ENCODE data around the gene SVEP1.

Gene SVEP1

DNA sequence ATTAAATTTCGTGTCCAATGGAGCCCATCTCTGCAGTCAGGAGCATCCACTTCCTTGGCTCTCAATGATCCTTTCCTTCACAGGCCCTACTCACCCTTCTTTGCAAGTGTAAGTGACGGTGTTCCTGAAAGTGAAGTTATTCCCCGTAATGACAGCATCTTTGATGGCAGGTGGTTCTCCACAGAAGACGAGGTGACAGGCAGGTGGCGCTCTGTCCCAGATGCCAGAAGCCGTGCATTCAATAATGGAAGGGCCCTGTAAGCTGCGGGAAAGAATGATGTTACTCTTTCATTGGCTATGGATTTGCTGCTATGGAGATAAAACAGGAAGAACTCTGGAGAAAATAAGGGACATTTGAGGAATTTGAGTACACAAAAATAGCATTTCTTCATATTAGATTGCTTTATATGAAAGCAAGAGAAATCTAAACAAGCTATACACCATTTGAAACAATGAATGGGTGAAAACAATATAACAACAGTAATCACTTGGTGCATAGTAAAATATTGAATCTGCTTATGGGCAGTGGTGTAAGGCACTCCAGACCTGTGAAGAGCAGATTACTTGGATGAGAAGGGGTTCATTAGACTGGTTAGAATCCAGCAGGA is 151.9 kb downstream of the SVEP1 start:
- H3K4me3 ChIP-seq (replicated peaks in 1 of 2; ENCODE audit: low read depth in 2 of 2, low read length in 2 of 2): no peak overlapping the region
- peak; percentile 46 to 63 for DNase-seq (ENCODE audit: low read depth in 2 of 2)
- TF ChIP-seq, protein P1, sequence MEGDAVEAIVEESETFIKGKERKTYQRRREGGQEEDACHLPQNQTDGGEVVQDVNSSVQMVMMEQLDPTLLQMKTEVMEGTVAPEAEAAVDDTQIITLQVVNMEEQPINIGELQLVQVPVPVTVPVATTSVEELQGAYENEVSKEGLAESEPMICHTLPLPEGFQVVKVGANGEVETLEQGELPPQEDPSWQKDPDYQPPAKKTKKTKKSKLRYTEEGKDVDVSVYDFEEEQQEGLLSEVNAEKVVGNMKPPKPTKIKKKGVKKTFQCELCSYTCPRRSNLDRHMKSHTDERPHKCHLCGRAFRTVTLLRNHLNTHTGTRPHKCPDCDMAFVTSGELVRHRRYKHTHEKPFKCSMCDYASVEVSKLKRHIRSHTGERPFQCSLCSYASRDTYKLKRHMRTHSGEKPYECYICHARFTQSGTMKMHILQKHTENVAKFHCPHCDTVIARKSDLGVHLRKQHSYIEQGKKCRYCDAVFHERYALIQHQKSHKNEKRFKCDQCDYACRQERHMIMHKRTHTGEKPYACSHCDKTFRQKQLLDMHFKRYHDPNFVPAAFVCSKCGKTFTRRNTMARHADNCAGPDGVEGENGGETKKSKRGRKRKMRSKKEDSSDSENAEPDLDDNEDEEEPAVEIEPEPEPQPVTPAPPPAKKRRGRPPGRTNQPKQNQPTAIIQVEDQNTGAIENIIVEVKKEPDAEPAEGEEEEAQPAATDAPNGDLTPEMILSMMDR (IDR thresholded peaks at IDR 0.05; ENCODE audit: low read depth, low read length): peak; percentile 58

DNA sequence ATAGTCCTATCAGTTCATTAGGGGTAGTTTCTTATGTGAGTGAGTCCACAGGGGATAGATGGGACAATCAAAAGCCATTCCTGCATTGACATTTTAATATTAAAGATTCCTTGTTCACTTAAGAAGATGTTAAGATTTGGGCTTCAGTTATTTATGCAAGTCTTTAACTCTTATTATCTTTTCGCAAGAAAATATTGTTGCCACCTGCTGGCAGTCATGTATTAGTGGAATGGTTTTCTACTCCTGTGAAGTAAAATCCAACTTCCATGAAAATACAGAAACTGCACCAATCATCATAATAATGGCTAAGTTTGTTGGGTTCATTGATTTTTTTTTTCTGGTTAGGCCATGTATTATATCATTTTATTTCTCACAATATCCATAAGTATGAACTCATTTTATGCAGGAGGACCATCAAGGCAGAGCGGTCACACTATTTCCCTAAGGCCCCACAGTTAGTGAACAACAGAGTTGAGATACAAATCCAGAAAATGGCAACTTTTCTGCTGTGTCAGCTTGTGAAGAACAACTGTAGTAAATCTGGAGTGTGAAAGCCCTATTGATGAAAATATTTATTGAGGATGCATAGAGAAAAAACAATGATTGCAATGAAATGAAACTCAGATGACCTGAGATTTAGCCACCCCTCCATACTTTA is 153.4 kb downstream of the SVEP1 start:
- peak; percentile 35 to 55 for DNase-seq (ENCODE audit: low read depth in 2 of 2)
- TF ChIP-seq, protein P1 (IDR thresholded peaks at IDR 0.05; ENCODE audit: low read depth, low read length): no peak
- H3K4me3 ChIP-seq (replicated peaks in 1 of 2; ENCODE audit: low read depth in 2 of 2, low read length in 2 of 2): no peak overlapping the region

DNA sequence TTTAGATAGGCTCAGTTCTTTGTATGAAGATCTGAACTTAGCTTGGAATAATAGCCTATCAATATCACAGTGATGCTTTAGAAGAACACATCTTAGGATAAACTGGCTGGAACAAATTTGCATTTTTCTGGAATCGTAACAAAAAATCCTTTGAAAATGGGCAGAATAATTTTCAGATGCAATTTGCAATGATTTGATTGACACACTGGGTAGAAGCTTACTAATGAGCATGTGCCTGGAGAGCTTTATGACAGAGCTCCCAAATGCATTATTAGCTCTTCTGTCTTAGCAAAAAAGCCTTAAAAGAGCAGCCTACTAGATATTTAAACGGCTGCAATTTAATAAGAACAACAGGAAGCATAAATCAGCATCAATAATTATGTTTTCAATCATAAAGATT is 165.1 kb downstream of the SVEP1 start:
- TF ChIP-seq, protein P1 (IDR thresholded peaks at IDR 0.05; ENCODE audit: low read depth, low read length): no peak
- H3K4me3 ChIP-seq (replicated peaks in 1 of 2; ENCODE audit: low read depth in 2 of 2, low read length in 2 of 2): no peak overlapping the region

DNA sequence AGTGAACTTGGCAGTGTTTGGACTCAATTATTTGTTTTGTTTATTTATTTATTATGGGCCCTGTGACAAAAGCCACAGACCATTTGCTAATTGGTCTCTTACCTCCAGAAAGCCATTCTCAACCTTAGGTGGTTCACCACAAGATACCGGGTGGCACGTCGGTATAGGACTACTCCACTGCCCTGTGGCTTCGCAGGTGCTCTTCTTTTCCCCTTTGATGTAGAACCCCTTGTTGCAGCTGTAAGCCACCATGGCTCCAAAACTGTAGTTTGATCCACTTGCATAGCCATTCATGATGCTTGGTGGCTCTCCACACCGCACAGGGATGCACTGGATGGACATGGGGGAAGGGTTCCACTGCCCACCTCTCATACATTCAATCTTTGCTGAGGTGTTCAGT is 168.6 kb downstream of the SVEP1 start:
- TF ChIP-seq, protein P1 (IDR thresholded peaks at IDR 0.05; ENCODE audit: low read depth, low read length): no peak
- no peak overlapping the region for H3K4me3 ChIP-seq (replicated peaks in 1 of 2; ENCODE audit: low read depth in 2 of 2, low read length in 2 of 2)
- DNase-seq (ENCODE audit: low read depth in 2 of 2): no peak

More for the DNA sequence above, 165.1 kb downstream of the SVEP1 start:
- no peak for DNase-seq (ENCODE audit: low read depth in 2 of 2)

DNA sequence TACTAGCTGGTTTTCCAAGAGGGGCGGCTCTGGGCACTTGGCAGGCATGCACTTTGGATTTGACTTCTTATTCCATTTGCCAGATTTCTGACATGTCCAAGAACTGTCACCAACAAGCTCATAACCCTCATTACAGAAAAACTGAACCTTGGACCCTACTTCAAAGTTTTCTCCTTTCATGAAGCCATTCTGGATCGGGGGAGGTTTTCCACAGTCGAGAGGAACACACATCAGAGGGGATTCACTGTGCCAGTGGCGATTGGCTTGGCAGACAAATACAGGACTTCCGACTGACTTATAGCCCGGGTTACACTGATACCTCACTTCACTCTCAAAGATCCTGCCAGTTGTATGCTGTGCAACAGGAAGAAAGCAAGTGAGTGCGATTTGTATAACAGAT is 170.9 kb downstream of the SVEP1 start:
- TF ChIP-seq, protein P1 (IDR thresholded peaks at IDR 0.05; ENCODE audit: low read depth, low read length): no peak
- no peak overlapping the region for H3K4me3 ChIP-seq (replicated peaks in 1 of 2; ENCODE audit: low read depth in 2 of 2, low read length in 2 of 2)
- no peak for DNase-seq (ENCODE audit: low read depth in 2 of 2)

DNA sequence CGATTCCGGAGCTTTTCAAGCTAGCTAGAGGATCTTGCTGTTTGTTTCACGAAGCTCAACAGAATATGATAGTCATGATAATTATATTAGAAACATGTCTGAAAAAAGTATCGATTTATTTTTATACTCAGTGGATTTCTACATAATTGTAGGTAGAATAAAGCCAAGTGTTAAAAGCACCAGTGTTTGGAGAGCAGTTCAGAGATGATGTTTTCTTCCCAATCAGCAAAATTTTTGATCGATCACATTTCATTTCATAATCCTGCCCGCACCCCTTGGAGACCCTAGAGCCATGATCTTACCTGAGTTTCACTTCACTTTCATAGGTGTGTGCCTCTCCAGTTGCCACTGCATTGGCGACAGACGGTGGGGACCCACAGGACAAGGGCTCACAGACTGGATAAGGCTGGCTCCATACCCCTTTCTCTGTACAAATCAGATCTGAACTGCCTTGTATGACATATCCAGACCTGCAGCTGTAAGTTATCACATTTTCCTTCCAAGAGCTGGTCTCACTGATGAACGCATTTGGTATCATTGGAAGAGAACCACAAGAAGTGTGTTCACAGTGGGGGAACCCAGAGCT is 173.6 kb downstream of the SVEP1 start:
- DNase-seq (ENCODE audit: low read depth in 2 of 2): no peak
- TF ChIP-seq, protein P1 (IDR thresholded peaks at IDR 0.05; ENCODE audit: low read depth, low read length): no peak
- no peak overlapping the region for H3K4me3 ChIP-seq (replicated peaks in 1 of 2; ENCODE audit: low read depth in 2 of 2, low read length in 2 of 2)

All from cardiac fibroblast (primary cell).